MCF 10A (cell line): Measurements from ENCODE around the gene HOXB3. TPM values are rescaled to one million over a fixed set of nuclear protein-coding genes. Genes with fewer than 3 reads are reported as not detected.

Experiments
- BruUV-seq: library from RNA; stranded (reverse); fragments of 400-500 nt; replicated peaks from 2 replicates; lab custom pipeline; 2021; lab: Mats Ljungman, UMichigan
- CTCF ChIA-PET: fragments of 300-600 bp; sonication (Branson Sonifier 250); formaldehyde crosslinking; extraction: SDS; loops from one replicate; lab custom pipeline; 2021; ENCODE audit warnings: antibody characterized with exemption, inconsistent platforms; lab: Yijun Ruan, JAX
- POLR2A ChIA-PET: fragments of 300-600, 350-650 bp; sonication (Branson Sonifier 250); formaldehyde crosslinking; extraction: SDS; loops from one replicate; lab custom pipeline; 2020; ENCODE audit warnings: antibody characterized with exemption, inconsistent platforms; lab: Yijun Ruan, JAX
- DNase-seq: peaks from one replicate; pipeline ENCODE4 v3.0.0-alpha.2; 2018; ENCODE audit not compliant: unreplicated experiment
- H3K27ac Mint-ChIP-seq: one replicate; pipeline ENCODE4 v1.8.0; 2022; ENCODE audit warnings: mild to moderate bottlenecking, low read depth, mixed read lengths; ENCODE audit not compliant: unreplicated experiment
- H3K27me3 Mint-ChIP-seq: one replicate; pipeline ENCODE4 v1.8.0; 2022; ENCODE audit warnings: mixed read lengths; ENCODE audit not compliant: insufficient read depth, unreplicated experiment
- H3K36me3 Mint-ChIP-seq: one replicate; pipeline ENCODE4 v1.8.0; 2022; ENCODE audit warnings: mild to moderate bottlenecking, moderate library complexity, mixed read lengths; ENCODE audit not compliant: insufficient read depth, unreplicated experiment
- H3K4me1 Mint-ChIP-seq: one replicate; pipeline ENCODE4 v1.8.0; 2022; ENCODE audit warnings: mixed read lengths; ENCODE audit not compliant: insufficient read depth, unreplicated experiment
- H3K4me3 Mint-ChIP-seq: one replicate; pipeline ENCODE4 v1.8.0; 2022; ENCODE audit warnings: mild to moderate bottlenecking, moderate library complexity, mixed read lengths; ENCODE audit not compliant: unreplicated experiment
- H3K9me3 Mint-ChIP-seq: one replicate; pipeline ENCODE4 v1.8.0; 2022; ENCODE audit warnings: mixed read lengths; ENCODE audit not compliant: unreplicated experiment
- CTCF ChIP-seq: fragments of 200-600 bp; IDR thresholded peaks from one replicate; pipeline ENCODE4 v1.8.0; 2022; ENCODE audit warnings: antibody characterized with exemption, mild to moderate bottlenecking; ENCODE audit not compliant: unreplicated experiment
- intact Hi-C: fragments of 100-400 bp; cut with micrococcal nuclease; formaldehyde crosslinking; loops from 2 replicates; pipeline ENCODE4 v1.14.1; 2022
- total RNA-seq: library from RNA; stranded (reverse); gene quantifications from 2 replicates; pipeline ENCODE4 v1.2.3, GENCODE V29; 2022

Gene HOXB3
- total RNA-seq, 1 experiment from 2014 or later: 0.79 TPM

- peaks cover 5% of the 10 kb centered on the region for H3K4me1 Mint-ChIP-seq
- TF ChIP-seq CTCF: no peak
- peaks cover 88% of the 10 kb centered on the region for H3K27me3 Mint-ChIP-seq
- no peak overlapping the region for H3K27ac Mint-ChIP-seq
- DNase-seq: no peak
- H3K36me3 Mint-ChIP-seq: no peaks in the 10 kb centered on the region
- H3K4me3 Mint-ChIP-seq: no peak overlapping the region
- CTCF ChIA-PET: interaction anchor here (0.6 to 1.6 kb wide), 4 partner anchors 8 to 302 kb away, joined by 3 to 4 read pairs (median 3); no protein-coding TSS in a partner anchor
- POLR2A ChIA-PET: interaction anchor here (0.6 kb wide), 1 partner anchor 140 kb away, joined by 5 read pairs; no protein-coding TSS in a partner anchor
- BruUV-seq: no TSS peak
- intact Hi-C loops: no loop called here
- H3K9me3 Mint-ChIP-seq: no peaks in the 10 kb centered on the region
These were observed 16.2 kb upstream of the HOXB3 start for GRCh38 chr17:48605991-48606891.

- no peaks in the 10 kb centered on the region for H3K36me3 Mint-ChIP-seq
- intact Hi-C loops: no loop called here
- H3K27ac Mint-ChIP-seq: no peak overlapping the region
- peaks cover 5% of the 10 kb centered on the region for H3K4me1 Mint-ChIP-seq
- CTCF ChIA-PET: interaction anchor here (1.6 kb wide), 1 partner anchor 9 kb away, joined by 4 read pairs; no protein-coding TSS in a partner anchor
- TF ChIP-seq CTCF: no peak
- no peaks in the 10 kb centered on the region for H3K9me3 Mint-ChIP-seq
- H3K27me3 Mint-ChIP-seq: peaks cover 88% of the 10 kb centered on the region
- no peak overlapping the region for H3K4me3 Mint-ChIP-seq
- POLR2A ChIA-PET: no interaction called here
- BruUV-seq: no TSS peak
- DNase-seq: no peak
These were observed 15.4 kb upstream of the HOXB3 start for GRCh38 chr17:48605409-48605919.

GRCh38 chr17:48604770-48605329, 14.8 kb upstream of the HOXB3 start, which contains the start of gene HOXB6:
TSS of gene HOXB6 (minus strand) at chr17:48604986. CDS start at chr17:48598150, 6,836 bp downstream.
- Mint-ChIP-seq H3K27me3 (peaks cover 91% of the 10 kb centered on the region), H3K9me3 (no peaks in the 10 kb centered on the region), H3K27ac (no peak within 1 kb of the TSS), H3K36me3 (no peaks in the 10 kb centered on the region), H3K4me3 (no peak within 1 kb of the TSS), H3K4me1 (peaks cover 5% of the 10 kb centered on the region)
- TF ChIP-seq CTCF: no peak
- no TSS peak for BruUV-seq
- ChIA-PET CTCF (interaction anchor here (0.7 to 1.6 kb wide), 2 partner anchors 10 kb away, joined by 4 read pairs; no protein-coding TSS in a partner anchor), POLR2A (no interaction called here)
- no peak for DNase-seq
- intact Hi-C loops: no loop called here
